D721Med (cell line): ENCODE measurements around the gene TIGAR.

Source experiments
- DNase-seq: peaks from one replicate; pipeline ENCODE4 v3.0.0; 2011; ENCODE audit warnings: low spot score; ENCODE audit not compliant: insufficient read length
- FAIRE-seq: peaks from 2 replicates; lab custom pipeline; 2011; peaks lifted over from hg19 to GRCh38; lab: Jason Lieb, UNC
- TF ChIP-seq, protein P1 (sequence below): IDR thresholded peaks from 2 replicates; pipeline ENCODE4 v1.5.1; 2012; ENCODE audit warnings: mild to moderate bottlenecking, control low read depth; ENCODE audit not compliant: insufficient read depth; ENCODE audit errors: missing control alignments

The TIGAR gene

DNA sequence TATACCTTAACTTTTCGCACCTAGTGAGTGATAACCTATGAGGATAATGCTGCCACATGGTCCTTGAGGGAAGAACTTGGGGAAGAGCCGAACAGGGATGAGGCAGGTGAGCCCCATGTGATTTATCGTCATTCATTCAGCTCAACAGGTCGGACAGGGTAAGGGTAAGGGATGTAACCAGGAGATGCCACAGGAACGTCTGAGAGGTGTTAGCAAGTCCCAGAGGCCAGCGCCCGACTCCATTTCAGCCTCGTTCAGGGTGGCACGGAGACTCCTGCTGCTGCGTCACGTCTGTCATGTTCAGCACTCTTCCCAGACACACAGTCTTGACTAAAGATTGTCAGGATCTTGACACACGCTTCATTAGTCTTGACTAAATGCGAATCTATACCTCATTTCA is 23.4 kb upstream of the TIGAR start:
- DNase-seq (no peak), FAIRE-seq (no peak)
- TF ChIP-seq, protein P1, sequence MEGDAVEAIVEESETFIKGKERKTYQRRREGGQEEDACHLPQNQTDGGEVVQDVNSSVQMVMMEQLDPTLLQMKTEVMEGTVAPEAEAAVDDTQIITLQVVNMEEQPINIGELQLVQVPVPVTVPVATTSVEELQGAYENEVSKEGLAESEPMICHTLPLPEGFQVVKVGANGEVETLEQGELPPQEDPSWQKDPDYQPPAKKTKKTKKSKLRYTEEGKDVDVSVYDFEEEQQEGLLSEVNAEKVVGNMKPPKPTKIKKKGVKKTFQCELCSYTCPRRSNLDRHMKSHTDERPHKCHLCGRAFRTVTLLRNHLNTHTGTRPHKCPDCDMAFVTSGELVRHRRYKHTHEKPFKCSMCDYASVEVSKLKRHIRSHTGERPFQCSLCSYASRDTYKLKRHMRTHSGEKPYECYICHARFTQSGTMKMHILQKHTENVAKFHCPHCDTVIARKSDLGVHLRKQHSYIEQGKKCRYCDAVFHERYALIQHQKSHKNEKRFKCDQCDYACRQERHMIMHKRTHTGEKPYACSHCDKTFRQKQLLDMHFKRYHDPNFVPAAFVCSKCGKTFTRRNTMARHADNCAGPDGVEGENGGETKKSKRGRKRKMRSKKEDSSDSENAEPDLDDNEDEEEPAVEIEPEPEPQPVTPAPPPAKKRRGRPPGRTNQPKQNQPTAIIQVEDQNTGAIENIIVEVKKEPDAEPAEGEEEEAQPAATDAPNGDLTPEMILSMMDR: no peak

DNA sequence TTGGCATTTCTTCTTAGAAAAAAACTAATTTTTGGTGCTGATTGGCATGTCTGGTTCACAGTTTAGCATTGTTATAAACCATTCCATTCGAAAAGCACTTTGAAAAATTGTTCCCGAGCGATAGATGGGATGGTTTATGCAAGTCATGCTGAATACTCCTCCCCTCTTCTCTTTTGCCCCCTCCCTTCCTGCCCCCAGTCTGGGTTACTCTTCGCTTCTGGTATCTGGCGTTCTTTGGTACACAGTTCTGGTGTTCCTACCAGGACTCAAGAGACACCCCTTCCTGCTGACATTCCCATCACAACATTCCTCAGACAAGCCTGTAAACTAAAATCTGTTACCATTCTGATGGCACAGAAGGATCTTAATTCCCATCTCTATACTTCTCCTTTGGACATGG is 20.1 kb upstream of the TIGAR start:
- no peak for DNase-seq
- no peak for FAIRE-seq
- TF ChIP-seq, protein P1: no peak

- TF ChIP-seq, protein P1: no peak
- no peak for FAIRE-seq
- DNase-seq: no peak
These were observed 19.0 kb upstream of the TIGAR start for GRCh38 chr12:4301932-4302501.

- DNase-seq (no peak), FAIRE-seq (no peak)
- TF ChIP-seq, protein P1: no peak
These were observed 18.1 kb upstream of the TIGAR start for GRCh38 chr12:4302881-4303280.

DNA sequence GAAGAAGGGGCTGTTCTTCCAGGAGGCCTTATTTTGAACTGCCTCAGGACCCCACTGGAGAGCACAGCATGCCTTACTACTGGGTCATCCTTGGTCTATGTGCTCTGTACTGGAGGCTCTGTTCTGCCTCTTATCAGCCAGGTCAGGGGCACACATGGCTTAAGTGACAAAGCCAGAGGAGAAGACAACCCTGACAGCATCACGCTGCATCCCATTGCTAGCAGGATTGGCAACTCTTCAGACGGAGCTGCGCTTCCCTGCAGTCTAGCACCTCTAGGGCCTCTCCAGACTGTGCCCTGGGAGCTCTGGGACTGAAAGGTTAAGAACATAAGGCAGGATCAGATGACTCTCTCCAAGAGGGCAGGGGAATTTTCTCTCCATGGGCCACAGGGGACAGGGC is 17.3 kb upstream of the TIGAR start:
- DNase-seq (no peak), FAIRE-seq (no peak)
- TF ChIP-seq, protein P1: no peak

GRCh38 chr12:4307593-4308333 is 13.2 kb upstream of the TIGAR start:
- DNase-seq (peak; percentile 59), FAIRE-seq (no peak)
- TF ChIP-seq, protein P1: peak; percentile 73
